ENCODE results near the gene PIKFYVE.
"Not testable (repeated sequence)": the region's sequence is repeated elsewhere in the genome, so short reads cannot be mapped to it uniquely, and the experiment has no call there.

PIKFYVE gene

DNA sequence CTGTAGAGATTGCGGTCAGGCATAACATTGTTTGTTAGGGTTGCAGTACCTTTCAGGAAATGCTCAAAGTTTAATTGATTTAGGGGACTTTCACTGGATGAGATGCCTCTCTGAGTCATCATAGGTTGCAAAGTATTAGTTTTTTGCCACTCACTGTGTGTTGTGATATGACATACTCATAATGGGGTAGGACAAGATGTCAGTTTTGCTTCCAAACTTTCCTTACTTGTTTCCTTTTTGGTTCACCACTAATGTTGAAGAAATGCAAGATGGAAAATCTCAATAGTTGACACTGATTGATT, 105.5 kb downstream of the PIKFYVE start:
- Histone ChIP-seq H3K36me3 (ENCODE audit: insufficient read depth, low read length) (no peaks in the 10 kb centered on the region), H3K9me3 (ENCODE audit: control insufficient read depth, insufficient read depth, low read length) (no peaks in the 10 kb centered on the region), H3K9ac (ENCODE audit: low read depth, low read length) (no peak overlapping the region), H3K4me1 (ENCODE audit: insufficient read depth, low read length) (peaks cover 6% of the 10 kb centered on the region)

DNA sequence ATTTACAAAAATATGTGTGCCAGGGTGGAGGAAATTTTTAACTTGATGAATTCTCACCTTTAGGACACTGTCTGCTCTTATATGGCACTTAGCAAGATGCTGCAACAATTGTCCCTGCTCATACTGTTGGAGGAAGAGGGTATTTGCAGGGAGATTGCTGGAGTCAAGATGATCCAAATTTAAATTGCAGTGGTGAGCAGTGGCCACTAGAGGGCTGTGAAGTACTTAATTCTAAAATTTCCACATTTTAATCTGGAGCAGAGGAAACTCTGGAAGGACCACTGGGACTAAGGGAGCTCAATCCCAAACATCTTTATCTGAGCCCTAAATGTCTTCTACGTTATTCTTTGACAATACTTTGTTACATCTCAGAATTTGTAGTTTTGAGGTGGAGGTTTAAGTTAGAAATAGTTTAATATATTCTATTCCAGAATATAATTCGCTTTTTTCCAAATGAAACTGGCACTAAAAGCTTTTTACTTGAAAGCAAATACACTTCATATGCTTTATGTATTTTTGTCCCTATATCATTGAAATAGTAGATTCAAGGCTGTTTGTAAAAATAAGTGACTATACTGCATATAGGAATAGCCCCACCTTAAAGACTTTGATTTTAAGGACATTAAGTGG, 107.5 kb downstream of the PIKFYVE start:
- Histone ChIP-seq H3K4me1 (ENCODE audit: insufficient read depth, low read length) (peaks cover 6% of the 10 kb centered on the region), H3K9ac (ENCODE audit: low read depth, low read length) (no peak overlapping the region), H3K36me3 (ENCODE audit: insufficient read depth, low read length) (no peaks in the 10 kb centered on the region), H3K9me3 (ENCODE audit: control insufficient read depth, insufficient read depth, low read length) (no peaks in the 10 kb centered on the region)

DNA sequence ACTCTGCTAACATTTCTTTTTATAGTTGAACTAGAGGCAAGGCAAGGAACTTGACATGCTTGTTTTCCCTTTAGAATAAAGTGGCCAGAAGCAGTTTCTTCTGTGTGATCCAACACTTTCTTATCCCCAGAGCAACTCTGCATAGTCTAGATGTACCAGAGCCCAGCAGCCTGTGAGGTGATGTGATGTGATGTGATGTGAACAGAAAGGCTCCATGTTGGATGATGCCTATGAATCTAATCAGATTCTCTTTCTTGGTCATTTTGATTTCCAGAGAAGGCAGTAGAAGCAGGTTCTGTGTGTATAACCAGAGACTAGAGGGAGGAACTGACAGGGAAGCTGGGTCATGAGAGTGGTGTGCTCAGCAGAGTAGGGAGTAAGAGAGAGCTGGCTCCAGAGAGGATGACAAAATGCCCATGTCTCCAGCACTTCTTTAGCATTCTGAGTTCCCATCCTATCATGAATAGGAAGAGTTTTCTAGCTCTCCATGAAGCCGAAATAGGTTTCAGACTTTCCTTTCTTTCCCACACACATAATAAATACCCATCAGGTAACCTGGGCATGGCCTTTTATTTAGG, 109.5 kb downstream of the PIKFYVE start:
- Histone ChIP-seq H3K9ac (ENCODE audit: low read depth, low read length) (no peak overlapping the region; the same call in 1 of the 2 replicates), H3K9me3 (ENCODE audit: control insufficient read depth, insufficient read depth, low read length) (no peaks in the 10 kb centered on the region), H3K4me1 (ENCODE audit: insufficient read depth, low read length) (peaks cover 6% of the 10 kb centered on the region), H3K36me3 (ENCODE audit: insufficient read depth, low read length) (no peaks in the 10 kb centered on the region)

DNA sequence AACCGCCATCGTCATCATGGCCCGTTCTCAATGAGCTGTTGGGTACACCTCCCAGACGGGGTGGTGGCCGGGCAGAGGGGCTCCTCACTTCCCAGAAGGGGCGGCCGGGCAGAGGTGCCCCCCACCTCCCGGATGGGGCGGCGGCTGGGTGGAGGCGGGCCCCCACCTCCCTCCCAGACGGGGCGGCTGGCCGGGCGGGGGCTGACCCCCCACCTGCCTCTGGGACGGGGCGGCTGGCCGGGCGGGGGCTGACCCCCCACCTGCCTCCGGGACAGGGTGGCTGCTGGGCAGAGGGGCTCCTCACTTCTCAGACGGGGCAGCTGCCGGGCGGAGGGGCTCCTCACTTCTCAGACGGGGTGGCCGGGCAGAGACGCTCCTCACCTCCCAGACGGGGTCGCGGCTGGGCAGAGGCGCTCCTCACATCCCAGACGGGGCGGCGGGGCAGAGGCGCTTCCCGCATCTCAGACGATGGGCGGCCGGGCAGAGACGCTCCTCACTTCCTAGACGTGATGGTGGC, 111.3 kb downstream of the PIKFYVE start:
- not testable (repeated sequence) for H3K4me1 ChIP-seq (ENCODE audit: insufficient read depth, low read length)

DNA sequence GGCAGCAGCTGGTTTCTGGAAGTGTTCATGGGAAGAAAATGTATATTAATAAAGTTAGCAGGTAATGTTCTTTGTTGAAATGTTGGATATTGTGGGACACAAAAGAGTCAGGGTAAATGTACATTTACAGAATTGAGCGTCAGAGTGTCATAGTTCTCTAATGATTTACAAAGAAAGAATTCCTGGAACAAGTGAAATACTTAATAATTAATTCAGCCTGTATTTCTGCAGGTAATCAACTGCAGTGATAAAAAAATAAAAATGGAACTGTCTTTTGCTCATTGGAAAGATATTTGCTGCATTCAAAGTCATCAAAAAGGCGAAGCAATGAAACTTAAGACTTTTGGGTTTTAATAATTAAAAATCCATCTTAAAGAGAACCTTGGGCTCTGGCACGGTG, 113.1 kb downstream of the PIKFYVE start:
- Histone ChIP-seq H3K9ac (ENCODE audit: low read depth, low read length) (no peak overlapping the region), H3K4me1 (ENCODE audit: insufficient read depth, low read length) (peaks cover 6% of the 10 kb centered on the region), H3K9me3 (ENCODE audit: control insufficient read depth, insufficient read depth, low read length) (no peaks in the 10 kb centered on the region), H3K36me3 (ENCODE audit: insufficient read depth, low read length) (no peaks in the 10 kb centered on the region)

More for the DNA sequence above, 111.3 kb downstream of the PIKFYVE start:
- not testable (repeated sequence) for H3K9me3 ChIP-seq (ENCODE audit: control insufficient read depth, insufficient read depth, low read length); H3K36me3 ChIP-seq (ENCODE audit: insufficient read depth, low read length); H3K9ac ChIP-seq (ENCODE audit: low read depth, low read length)

DNA sequence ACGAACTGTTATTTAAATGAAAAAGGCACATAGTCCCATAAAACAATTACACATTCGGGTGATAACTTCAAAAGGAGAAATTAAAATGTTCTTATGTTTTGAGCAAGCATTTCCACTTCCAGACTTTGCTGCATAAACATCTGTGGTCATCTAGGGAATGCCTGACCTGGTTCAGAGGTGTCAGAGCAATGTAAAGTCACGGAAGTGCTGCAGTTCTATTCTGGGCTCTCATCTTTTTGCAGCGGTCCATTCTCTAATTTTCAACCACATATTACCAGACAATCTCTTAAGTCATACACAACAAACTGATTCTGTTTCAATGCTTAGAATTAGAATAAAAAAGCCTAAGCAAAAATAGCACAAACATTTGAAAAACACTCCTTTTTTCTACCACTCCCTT, 118.6 kb downstream of the PIKFYVE start:
- no peaks in the 10 kb centered on the region for H3K4me1 ChIP-seq (ENCODE audit: insufficient read depth, low read length)
- no peaks in the 10 kb centered on the region for H3K36me3 ChIP-seq (ENCODE audit: insufficient read depth, low read length)
- no peak overlapping the region for H3K9ac ChIP-seq (ENCODE audit: low read depth, low read length)
- H3K9me3 ChIP-seq (ENCODE audit: control insufficient read depth, insufficient read depth, low read length) = no peaks in the 10 kb centered on the region

DNA sequence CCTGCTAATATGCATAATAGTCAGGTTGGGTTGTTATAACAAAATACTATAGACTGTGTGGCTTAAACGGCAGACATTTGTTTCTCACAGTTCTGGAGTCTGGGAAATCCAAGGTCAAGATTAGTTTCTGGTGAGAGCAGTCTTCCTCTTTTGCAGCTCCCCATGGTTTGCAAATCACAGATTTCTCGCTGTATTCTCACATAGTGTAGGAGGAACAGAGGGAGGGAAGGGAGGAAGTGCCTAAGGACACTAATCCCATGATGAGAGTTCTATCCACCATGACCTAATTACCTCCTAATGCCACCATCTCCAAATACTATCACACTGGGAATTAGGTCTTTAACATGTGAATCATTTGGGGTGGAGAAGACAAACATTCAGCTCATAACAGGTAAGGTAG, 120.5 kb downstream of the PIKFYVE start:
- H3K9ac ChIP-seq (ENCODE audit: low read depth, low read length) = no peak overlapping the region
- no peaks in the 10 kb centered on the region for H3K36me3 ChIP-seq (ENCODE audit: insufficient read depth, low read length)
- no peaks in the 10 kb centered on the region; the same call in 1 of the 2 replicates for H3K9me3 ChIP-seq (ENCODE audit: control insufficient read depth, insufficient read depth, low read length)
- H3K4me1 ChIP-seq (ENCODE audit: insufficient read depth, low read length) = no peaks in the 10 kb centered on the region

DNA sequence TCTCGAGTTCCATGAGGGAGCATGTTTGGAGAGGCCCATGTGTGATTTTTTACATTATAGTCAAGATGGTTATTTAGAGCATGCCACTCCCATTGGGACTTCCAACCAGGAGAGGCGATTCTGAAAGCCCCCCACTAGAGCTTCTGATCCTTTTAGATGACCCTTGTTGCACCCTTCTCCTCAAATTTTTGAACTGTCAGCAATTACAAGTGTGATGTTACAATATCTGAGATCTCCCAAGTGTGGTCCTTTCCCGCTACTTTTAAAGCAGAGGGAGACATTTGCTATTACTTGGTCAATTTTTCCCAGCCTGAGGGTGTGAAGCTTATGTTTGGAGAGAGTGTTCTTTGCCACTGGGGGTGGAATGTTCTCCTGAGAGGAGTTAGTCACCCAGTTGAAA, 123.9 kb downstream of the PIKFYVE start:
- Histone ChIP-seq H3K9ac (ENCODE audit: low read depth, low read length) (no peak overlapping the region), H3K36me3 (ENCODE audit: insufficient read depth, low read length) (peaks cover 2% of the 10 kb centered on the region; the same call in 1 of the 2 replicates), H3K9me3 (ENCODE audit: control insufficient read depth, insufficient read depth, low read length) (peaks cover 5% of the 10 kb centered on the region), H3K4me1 (ENCODE audit: insufficient read depth, low read length) (no peaks in the 10 kb centered on the region)

DNA sequence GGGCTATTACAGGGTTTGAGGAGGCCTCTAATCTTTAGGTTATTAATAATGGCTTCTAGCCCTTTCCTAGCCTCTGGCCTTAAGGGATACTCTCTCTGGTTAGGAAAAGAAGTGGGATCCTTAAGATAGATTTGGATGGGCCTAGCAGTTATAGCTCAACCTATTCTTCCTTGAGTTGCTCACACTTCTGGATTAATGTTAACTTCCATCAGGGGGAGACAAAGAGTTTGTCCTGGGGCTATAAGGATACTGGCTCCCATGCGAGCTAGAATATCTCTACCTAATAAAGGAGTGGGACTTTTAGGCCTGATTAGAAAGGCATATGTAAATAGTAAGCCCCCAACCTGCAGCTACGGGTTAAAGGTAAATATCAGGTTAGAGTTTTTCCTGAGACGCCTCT, 126.2 kb downstream of the PIKFYVE start:
- H3K36me3 ChIP-seq (ENCODE audit: insufficient read depth, low read length) = peaks cover 2% of the 10 kb centered on the region; the same call in 1 of the 2 replicates
- H3K4me1 ChIP-seq (ENCODE audit: insufficient read depth, low read length) = no peaks in the 10 kb centered on the region
- peaks cover 9% of the 10 kb centered on the region for H3K9me3 ChIP-seq (ENCODE audit: control insufficient read depth, insufficient read depth, low read length)
- H3K9ac ChIP-seq (ENCODE audit: low read depth, low read length) = no peak overlapping the region

DNA sequence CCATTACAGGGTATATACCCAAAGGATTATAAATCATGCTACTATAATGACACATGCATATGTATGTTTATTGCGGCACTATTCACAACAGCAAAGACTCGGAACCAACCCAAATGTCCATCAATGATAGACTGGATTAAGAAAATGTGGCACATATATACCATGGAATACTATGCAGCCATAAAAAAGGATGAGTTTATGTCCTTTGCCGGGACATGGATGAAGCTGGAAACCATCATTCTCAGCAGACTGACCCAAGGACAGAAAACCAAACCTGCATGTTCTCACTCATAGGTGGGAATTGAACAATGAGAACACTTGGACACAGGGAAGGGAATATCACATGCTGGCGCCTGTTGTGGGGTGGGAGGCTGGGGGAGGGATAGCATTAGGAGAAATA, 130.7 kb downstream of the PIKFYVE start:
- not testable (repeated sequence) for H3K4me1 ChIP-seq (ENCODE audit: insufficient read depth, low read length); H3K9ac ChIP-seq (ENCODE audit: low read depth, low read length); H3K36me3 ChIP-seq (ENCODE audit: insufficient read depth, low read length); H3K9me3 ChIP-seq (ENCODE audit: control insufficient read depth, insufficient read depth, low read length)

DNA sequence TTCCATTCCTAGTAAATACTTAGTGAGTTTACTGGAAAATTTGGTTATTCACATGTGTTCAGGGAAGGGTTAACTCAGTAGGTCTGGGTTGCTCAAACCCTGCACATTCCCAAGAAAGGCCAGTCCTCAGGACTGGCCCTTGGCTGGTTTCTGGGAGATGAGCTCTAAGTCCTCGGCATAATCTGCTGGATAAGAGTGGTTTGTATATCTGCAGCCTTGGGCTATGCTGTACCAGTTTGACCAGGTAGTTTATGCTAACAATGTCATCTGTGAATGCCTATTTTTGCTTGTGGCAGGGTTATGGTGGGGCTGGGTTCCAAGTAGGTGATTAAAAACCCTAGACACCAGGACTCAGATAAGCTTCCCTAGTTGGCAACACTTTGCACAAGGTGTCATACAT, 133.1 kb downstream of the PIKFYVE start:
- Histone ChIP-seq H3K4me1 (ENCODE audit: insufficient read depth, low read length) (no peaks in the 10 kb centered on the region), H3K36me3 (ENCODE audit: insufficient read depth, low read length) (no peaks in the 10 kb centered on the region), H3K9ac (ENCODE audit: low read depth, low read length) (no peak overlapping the region), H3K9me3 (ENCODE audit: control insufficient read depth, insufficient read depth, low read length) (peaks cover 3% of the 10 kb centered on the region)

DNA sequence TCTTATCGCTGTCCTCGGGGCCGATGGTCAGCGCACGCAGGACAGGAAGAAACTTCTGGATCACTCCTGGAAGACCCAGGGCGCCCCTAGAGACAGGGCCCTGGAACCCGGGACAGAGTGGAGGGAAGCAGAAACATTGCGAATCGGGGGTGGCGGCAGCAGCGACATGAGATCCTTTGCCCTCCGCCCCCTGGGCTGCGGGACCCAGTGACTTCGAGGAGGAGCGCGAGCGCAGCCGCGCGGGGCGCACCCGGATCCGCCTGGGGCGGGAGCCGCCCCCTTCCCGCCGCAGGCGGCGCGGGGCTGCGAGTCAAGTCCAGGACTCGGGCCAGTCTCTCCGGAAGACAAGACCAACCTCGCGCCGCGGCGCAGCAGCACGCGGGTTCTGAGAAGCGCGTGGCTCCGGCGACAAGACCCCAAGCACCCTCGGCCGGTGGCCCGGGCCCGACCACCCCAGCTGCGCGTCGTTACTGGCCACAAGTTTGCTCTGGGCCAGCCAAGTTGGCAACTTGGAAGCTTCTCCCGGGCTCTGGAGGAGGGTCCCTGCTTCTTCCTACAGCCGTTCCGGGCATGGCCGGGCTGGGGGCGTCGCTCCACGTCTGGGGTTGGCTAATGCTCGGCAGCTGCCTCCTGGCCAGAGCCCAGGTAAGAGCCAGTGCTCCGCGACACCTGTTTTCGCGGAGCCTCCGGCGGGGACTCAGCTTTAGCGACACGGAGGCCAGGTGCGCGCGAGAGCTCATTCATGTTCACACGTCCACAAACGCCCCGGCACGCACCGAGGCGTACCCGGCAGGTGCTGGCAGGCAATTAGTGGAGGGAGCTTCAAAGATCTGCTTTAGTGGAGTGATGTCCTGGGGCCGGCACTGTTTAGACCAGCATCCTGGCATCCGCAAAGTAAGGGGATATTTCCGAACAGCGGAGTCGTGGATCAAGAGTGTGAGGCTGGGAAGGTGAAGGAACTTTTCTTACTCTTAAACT, 140.7 kb downstream of the PIKFYVE start, which contains the start of gene PTH2R:
Gene PTH2R (plus strand): TSS at position 319 of the 978 bp plus-strand sequence. CDS start 252 bp downstream, at position 571.
- Histone ChIP-seq H3K9ac (ENCODE audit: low read depth, low read length) (peak within 1 kb of the TSS; percentile 40), H3K9me3 (ENCODE audit: control insufficient read depth, insufficient read depth, low read length) (no peaks in the 10 kb centered on the region), H3K36me3 (ENCODE audit: insufficient read depth, low read length) (no peaks in the 10 kb centered on the region), H3K4me1 (ENCODE audit: insufficient read depth, low read length) (no peaks in the 10 kb centered on the region)

DNA sequence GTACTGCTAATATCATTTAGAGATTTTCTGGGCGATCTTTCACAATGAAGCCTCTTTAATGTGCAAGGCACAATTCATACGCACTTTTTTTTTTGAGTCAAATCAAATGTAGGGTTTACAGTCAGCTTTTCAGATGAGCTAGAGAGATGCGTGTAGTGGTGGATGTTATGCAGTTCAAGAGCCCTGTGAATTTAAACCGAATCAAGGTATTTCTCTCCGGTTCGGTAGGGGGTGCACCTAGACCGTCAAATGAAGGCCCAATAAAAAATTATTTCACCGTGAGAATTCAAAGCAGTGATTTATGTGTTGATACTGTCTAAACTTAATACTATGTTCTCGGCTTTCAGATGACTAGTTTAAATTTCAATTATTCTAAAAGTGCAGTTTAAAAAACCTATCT, 141.6 kb downstream of the PIKFYVE start:
- no peaks in the 10 kb centered on the region for H3K9me3 ChIP-seq (ENCODE audit: control insufficient read depth, insufficient read depth, low read length)
- no peaks in the 10 kb centered on the region for H3K36me3 ChIP-seq (ENCODE audit: insufficient read depth, low read length)
- H3K9ac ChIP-seq (ENCODE audit: low read depth, low read length) = no peak overlapping the region
- H3K4me1 ChIP-seq (ENCODE audit: insufficient read depth, low read length) = no peaks in the 10 kb centered on the region

Measured in ES-I3 (cell line).